ENCODE data around the gene NTHL1. TPM values are rescaled to one million over a fixed set of nuclear protein-coding genes. Genes with fewer than 3 reads are reported as not detected.

The NTHL1 gene
- total and polyA plus RNA-seq, 2 experiments from 2014 or later: 84.6 to 87.9 TPM

DNA sequence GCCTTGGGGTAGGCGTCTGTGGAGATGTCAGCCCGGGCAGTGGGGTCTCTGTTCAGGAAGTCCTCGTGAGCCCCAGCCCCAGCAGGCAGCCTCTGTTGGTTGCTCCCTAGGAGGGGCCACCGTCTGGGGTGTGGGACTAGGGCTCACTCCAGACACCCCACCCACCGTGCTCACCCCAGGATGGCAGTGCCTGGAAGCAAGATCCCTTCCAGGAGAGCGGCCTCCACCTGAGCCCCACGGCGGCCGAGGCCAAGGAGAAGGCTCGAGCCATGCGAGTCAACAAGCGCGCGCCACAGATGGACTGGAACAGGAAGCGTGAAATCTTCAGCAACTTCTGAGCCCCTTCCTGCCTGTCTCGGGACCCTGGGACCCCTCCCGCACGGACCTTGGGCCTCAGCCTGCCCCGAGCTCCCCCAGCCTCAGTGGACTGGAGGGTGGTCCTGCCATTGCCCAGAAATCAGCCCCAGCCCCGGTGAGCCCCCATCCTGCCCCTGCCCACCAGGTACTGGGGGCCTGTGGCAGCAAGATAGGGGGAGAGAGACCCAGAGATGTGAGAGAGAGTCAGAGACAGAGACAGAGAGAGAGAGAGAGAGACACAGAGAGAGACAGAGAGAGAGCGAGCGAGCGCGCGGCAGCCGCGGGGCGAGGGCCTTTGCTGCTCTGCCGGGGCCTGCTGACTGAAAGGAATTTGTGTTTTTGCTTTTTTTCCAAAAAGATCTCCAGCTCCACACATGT lies 9.8 kb downstream of the NTHL1 start (continued):
- TF ChIP-seq, protein P1, sequence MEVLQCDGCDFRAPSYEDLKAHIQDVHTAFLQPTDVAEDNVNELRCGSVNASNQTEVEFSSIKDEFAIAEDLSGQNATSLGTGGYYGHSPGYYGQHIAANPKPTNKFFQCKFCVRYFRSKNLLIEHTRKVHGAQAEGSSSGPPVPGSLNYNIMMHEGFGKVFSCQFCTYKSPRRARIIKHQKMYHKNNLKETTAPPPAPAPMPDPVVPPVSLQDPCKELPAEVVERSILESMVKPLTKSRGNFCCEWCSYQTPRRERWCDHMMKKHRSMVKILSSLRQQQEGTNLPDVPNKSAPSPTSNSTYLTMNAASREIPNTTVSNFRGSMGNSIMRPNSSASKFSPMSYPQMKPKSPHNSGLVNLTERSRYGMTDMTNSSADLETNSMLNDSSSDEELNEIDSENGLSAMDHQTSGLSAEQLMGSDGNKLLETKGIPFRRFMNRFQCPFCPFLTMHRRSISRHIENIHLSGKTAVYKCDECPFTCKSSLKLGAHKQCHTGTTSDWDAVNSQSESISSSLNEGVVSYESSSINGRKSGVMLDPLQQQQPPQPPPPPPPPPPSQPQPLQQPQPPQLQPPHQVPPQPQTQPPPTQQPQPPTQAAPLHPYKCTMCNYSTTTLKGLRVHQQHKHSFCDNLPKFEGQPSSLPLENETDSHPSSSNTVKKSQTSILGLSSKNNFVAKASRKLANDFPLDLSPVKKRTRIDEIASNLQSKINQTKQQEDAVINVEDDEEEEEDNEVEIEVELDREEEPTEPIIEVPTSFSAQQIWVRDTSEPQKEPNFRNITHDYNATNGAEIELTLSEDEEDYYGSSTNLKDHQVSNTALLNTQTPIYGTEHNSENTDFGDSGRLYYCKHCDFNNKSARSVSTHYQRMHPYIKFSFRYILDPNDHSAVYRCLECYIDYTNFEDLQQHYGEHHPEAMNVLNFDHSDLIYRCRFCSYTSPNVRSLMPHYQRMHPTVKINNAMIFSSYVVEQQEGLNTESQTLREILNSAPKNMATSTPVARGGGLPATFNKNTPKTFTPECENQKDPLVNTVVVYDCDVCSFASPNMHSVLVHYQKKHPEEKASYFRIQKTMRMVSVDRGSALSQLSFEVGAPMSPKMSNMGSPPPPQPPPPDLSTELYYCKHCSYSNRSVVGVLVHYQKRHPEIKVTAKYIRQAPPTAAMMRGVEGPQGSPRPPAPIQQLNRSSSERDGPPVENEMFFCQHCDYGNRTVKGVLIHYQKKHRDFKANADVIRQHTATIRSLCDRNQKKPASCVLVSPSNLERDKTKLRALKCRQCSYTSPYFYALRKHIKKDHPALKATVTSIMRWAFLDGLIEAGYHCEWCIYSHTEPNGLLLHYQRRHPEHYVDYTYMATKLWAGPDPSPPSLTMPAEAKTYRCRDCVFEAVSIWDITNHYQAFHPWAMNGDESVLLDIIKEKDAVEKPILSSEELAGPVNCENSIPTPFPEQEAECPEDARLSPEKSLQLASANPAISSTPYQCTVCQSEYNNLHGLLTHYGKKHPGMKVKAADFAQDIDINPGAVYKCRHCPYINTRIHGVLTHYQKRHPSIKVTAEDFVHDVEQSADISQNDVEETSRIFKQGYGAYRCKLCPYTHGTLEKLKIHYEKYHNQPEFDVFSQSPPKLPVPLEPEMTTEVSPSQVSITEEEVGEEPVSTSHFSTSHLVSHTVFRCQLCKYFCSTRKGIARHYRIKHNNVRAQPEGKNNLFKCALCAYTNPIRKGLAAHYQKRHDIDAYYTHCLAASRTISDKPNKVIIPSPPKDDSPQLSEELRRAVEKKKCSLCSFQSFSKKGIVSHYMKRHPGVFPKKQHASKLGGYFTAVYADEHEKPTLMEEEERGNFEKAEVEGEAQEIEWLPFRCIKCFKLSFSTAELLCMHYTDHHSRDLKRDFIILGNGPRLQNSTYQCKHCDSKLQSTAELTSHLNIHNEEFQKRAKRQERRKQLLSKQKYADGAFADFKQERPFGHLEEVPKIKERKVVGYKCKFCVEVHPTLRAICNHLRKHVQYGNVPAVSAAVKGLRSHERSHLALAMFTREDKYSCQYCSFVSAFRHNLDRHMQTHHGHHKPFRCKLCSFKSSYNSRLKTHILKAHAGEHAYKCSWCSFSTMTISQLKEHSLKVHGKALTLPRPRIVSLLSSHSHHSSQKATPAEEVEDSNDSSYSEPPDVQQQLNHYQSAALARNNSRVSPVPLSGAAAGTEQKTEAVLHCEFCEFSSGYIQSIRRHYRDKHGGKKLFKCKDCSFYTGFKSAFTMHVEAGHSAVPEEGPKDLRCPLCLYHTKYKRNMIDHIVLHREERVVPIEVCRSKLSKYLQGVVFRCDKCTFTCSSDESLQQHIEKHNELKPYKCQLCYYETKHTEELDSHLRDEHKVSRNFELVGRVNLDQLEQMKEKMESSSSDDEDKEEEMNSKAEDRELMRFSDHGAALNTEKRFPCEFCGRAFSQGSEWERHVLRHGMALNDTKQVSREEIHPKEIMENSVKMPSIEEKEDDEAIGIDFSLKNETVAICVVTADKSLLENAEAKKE (CRISPR knock-in tag; IDR thresholded peaks at IDR 0.05): no peak
- TF ChIP-seq CREB1 (CRISPR knock-in tag; IDR thresholded peaks at IDR 0.05; ENCODE audit: low read depth) (no peak), EZH2 (IDR thresholded peaks at IDR 0.05; ENCODE audit: low read depth, unreplicated experiment) (no peak)

DNA sequence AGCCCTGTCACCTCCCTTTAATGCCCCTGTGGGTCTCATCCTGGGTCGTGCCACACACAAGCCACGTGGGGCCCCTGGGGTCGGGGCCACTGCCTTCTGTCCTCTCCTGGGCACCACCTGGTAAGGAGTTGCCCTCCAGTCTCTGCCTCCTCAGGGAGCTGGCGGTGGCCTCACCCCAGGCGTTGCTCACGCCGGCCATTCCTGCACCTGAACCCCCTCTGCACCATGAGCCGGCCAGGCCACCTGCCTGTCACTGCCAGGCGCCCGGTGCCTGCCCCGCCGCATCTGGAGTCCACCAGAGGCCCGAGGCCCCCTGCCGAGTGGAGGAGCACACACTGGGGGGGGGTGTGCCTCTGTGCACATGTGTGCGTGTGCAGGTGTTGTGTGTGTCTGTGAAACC lies 10.5 kb downstream of the NTHL1 start:
- no peak overlapping the region for H3K27ac ChIP-seq (ENCODE audit: low read depth)
- Mint-ChIP-seq H3K27me3 (ENCODE audit: insufficient read depth, low read depth, poor library complexity) (peaks cover 10% of the 10 kb centered on the region), H3K9me3 (no peaks in the 10 kb centered on the region), H3K4me3 (no peak overlapping the region), H3K27ac (no peak overlapping the region), H3K36me3 (ENCODE audit: low read depth) (no peaks in the 10 kb centered on the region), H3K4me1 (peaks cover 8% of the 10 kb centered on the region)
- no peaks in the 10 kb centered on the region for H3K79me2 ChIP-seq (replicated peaks; ENCODE audit: insufficient read depth)
- no peak overlapping the region for H3K4me2 ChIP-seq
- H4K20me1 ChIP-seq (replicated peaks; ENCODE audit: insufficient read depth): peaks cover 3% of the 10 kb centered on the region; the same call in 1 of the 2 replicates
- H3K27me3 ChIP-seq (ENCODE audit: insufficient read depth): no peaks in the 10 kb centered on the region
- H3K36me3 ChIP-seq (ENCODE audit: insufficient read depth): no peaks in the 10 kb centered on the region
- DNase-seq (ENCODE audit: low spot score): no peak
- H3F3A ChIP-seq (replicated peaks; ENCODE audit: low read depth): no peaks in the 10 kb centered on the region
- no peak for ATAC-seq
- no peak overlapping the region for H3K4me3 ChIP-seq
- no peaks in the 10 kb centered on the region for H3K4me1 ChIP-seq (ENCODE audit: insufficient read depth)
- no peaks in the 10 kb centered on the region for H3K9me2 ChIP-seq (ENCODE audit: insufficient read depth)
- no peak overlapping the region for H2AFZ ChIP-seq
- TF ChIP-seq ZNF114 (CRISPR knock-in tag; IDR thresholded peaks at IDR 0.05) (no peak), CREB1 (CRISPR knock-in tag; IDR thresholded peaks at IDR 0.05; ENCODE audit: low read depth) (no peak)
- TF ChIP-seq, protein P2, sequence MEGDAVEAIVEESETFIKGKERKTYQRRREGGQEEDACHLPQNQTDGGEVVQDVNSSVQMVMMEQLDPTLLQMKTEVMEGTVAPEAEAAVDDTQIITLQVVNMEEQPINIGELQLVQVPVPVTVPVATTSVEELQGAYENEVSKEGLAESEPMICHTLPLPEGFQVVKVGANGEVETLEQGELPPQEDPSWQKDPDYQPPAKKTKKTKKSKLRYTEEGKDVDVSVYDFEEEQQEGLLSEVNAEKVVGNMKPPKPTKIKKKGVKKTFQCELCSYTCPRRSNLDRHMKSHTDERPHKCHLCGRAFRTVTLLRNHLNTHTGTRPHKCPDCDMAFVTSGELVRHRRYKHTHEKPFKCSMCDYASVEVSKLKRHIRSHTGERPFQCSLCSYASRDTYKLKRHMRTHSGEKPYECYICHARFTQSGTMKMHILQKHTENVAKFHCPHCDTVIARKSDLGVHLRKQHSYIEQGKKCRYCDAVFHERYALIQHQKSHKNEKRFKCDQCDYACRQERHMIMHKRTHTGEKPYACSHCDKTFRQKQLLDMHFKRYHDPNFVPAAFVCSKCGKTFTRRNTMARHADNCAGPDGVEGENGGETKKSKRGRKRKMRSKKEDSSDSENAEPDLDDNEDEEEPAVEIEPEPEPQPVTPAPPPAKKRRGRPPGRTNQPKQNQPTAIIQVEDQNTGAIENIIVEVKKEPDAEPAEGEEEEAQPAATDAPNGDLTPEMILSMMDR (conservative IDR thresholded peaks at IDR 0.05; ENCODE audit: low read depth in 2 of 2): no peak
- TF ChIP-seq, protein P1 (CRISPR knock-in tag; IDR thresholded peaks at IDR 0.05): no peak

All from GM23338 (cell line).